Measurements from ENCODE around the gene ALKBH5.

GRCh38 chr17:18187226-18187625, 3.6 kb downstream of the ALKBH5 start:
- TF ChIP-seq CTCF (IDR thresholded peaks at IDR 0.05) = no peak
- TF ChIP-seq POLR2A (IDR thresholded peaks at IDR 0.05) = no peak
